ENCODE results near the gene UBE2V1.

- TF ChIP-seq, protein P1, sequence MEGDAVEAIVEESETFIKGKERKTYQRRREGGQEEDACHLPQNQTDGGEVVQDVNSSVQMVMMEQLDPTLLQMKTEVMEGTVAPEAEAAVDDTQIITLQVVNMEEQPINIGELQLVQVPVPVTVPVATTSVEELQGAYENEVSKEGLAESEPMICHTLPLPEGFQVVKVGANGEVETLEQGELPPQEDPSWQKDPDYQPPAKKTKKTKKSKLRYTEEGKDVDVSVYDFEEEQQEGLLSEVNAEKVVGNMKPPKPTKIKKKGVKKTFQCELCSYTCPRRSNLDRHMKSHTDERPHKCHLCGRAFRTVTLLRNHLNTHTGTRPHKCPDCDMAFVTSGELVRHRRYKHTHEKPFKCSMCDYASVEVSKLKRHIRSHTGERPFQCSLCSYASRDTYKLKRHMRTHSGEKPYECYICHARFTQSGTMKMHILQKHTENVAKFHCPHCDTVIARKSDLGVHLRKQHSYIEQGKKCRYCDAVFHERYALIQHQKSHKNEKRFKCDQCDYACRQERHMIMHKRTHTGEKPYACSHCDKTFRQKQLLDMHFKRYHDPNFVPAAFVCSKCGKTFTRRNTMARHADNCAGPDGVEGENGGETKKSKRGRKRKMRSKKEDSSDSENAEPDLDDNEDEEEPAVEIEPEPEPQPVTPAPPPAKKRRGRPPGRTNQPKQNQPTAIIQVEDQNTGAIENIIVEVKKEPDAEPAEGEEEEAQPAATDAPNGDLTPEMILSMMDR (IDR thresholded peaks at IDR 0.05; ENCODE audit: low read length), result no peak
- TF ChIP-seq EZH2 (optimal IDR thresholded peaks at IDR 0.05; ENCODE audit: low read depth, low read length) (no peak), EZH2phosphoT487 (IDR thresholded peaks at IDR 0.05; ENCODE audit: low read length) (no peak)
Measured at GRCh38 chr20:50121858-50122271, 8.9 kb upstream of the UBE2V1 start.
